ENCODE data around the gene PARM1. TPM values are rescaled to one million over a fixed set of nuclear protein-coding genes. Genes with fewer than 3 reads are reported as not detected.

PARM1 gene
- total and polyA plus RNA-seq, 9 of the 15 experiments (the other 6 are each of a cell fraction or from before 2014, with no cell fraction given), result 0.07 TPM; not detected in 8

DNA sequence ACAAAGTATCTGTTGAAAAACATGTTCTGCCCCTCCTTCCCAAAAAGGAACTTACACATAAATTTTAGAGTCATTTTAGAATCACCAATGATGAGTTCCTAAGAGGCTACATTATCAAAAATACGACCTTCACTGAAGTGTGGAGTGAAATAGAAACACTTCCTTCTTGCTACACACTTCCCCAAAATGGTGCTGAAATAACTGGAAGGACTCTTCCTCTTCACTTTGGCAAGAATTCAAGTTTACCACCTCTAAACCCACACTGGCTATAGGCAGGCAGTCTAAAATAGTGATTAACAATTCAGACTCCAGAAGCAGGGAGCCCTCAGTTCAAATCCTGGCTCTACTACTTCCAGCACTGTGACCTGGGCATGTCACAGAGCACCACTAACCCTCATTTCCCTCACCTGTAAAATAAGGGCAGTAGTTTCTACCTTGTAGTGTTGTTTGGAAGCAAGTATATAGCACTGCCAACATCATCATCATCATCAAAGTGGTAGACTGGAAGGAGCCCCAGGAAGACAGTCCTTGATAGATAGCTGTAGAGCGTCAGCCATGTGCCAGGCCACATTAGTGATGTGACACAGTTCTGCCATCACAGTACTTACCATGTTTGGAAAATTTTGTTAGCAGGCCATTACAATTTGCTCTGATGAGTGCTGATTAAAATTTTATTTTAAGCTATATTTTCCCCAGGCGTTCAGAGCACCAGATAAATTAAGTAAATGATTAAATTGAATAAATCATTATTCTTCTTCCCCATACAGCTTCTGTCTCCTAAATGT lies 103.3 kb downstream of the PARM1 start:
- H3K4me3 ChIP-seq, result no peak overlapping the region
- H3K9me3 ChIP-seq (replicated peaks; ENCODE audit: control insufficient read depth, insufficient read depth, low read depth, low read length), result no peaks in the 10 kb centered on the region
- ChIA-PET POLR2A (no interaction called here), CTCF (ENCODE audit: low intra/inter-chr PET ratio) (no interaction called here)
- H3K27ac ChIP-seq (ENCODE audit: extremely low read depth, low read depth, low read length), result no peak overlapping the region
- intact Hi-C loops (cut with micrococcal nuclease) (no loop called here), in situ Hi-C loops (cut with MboI) (no loop called here)
- no peaks in the 10 kb centered on the region for H4K20me1 ChIP-seq (replicated peaks; ENCODE audit: control insufficient read depth, insufficient read depth, low read length)
- no peak overlapping the region for H3K9ac ChIP-seq (ENCODE audit: insufficient read depth in 1 of 2, low read depth in 2 of 2, low read length in 2 of 2)
- TF ChIP-seq ZNF197 (CRISPR knock-in tag; IDR thresholded peaks at IDR 0.05; ENCODE audit: low read depth) (no peak), NCOA1 (IDR thresholded peaks at IDR 0.05; ENCODE audit: low read depth) (no peak), SPI1 (IDR thresholded peaks at IDR 0.05; ENCODE audit: borderline replicate concordance, low read depth, low read length) (peak; percentile 13; the same call in 1 of the 2 replicates), KDM1A (IDR thresholded peaks at IDR 0.05) (no peak)
- DNase-seq (ENCODE audit: extremely low read depth in 1 of 4, low spot score in 3 of 4), result no peak
- no peaks in the 10 kb centered on the region for H3K79me2 ChIP-seq (ENCODE audit: control insufficient read depth, insufficient read depth, low read length)
- WGBS (ENCODE audit: insufficient coverage, low coverage, missing lambda C conversion rate), result 2% methylated on average over 3 of the region's 3 CpGs
- H3K36me3 ChIP-seq (ENCODE audit: control insufficient read depth, insufficient read depth, low read length), result no peaks in the 10 kb centered on the region
- H3K4me2 ChIP-seq (ENCODE audit: insufficient read depth, low read length), result no peak overlapping the region
- ATAC-seq, result no peak
- H3K4me1 ChIP-seq (replicated peaks in 1 of 2; ENCODE audit: control insufficient read depth in 2 of 2, insufficient read depth in 2 of 2, low read length in 2 of 2), result no peaks in the 10 kb centered on the region
- no peak overlapping the region for H2AFZ ChIP-seq (ENCODE audit: low read depth, low read length)
- no peaks in the 10 kb centered on the region for H3K9me1 ChIP-seq (ENCODE audit: control insufficient read depth, insufficient read depth, low read length)
- no TSS peak for BruUV-seq (replicated peaks)
- FAIRE-seq, result no peak
- H3K27me3 ChIP-seq (ENCODE audit: control insufficient read depth in 2 of 2, insufficient read depth in 2 of 2, low read length in 2 of 2), result peaks cover 3 to 9% of the 10 kb centered on the region in 2 experiments; a peak in 2 of 5 replicates

- no peak overlapping the region for H3K27ac ChIP-seq (ENCODE audit: extremely low read depth, low read depth, low read length)
- no peaks in the 10 kb centered on the region for H3K4me1 ChIP-seq (replicated peaks in 1 of 2; ENCODE audit: control insufficient read depth in 2 of 2, insufficient read depth in 2 of 2, low read length in 2 of 2)
- H4K20me1 ChIP-seq (replicated peaks; ENCODE audit: control insufficient read depth, insufficient read depth, low read length), result no peaks in the 10 kb centered on the region
- intact Hi-C loops (cut with micrococcal nuclease), result no loop called here
- no peak overlapping the region for H3K4me2 ChIP-seq (ENCODE audit: insufficient read depth, low read length)
- H3K27me3 ChIP-seq (ENCODE audit: control insufficient read depth in 2 of 2, insufficient read depth in 2 of 2, low read length in 2 of 2), result peaks cover 3 to 9% of the 10 kb centered on the region in 2 experiments; a peak in 2 of 5 replicates
- H3K9me1 ChIP-seq (ENCODE audit: control insufficient read depth, insufficient read depth, low read length), result no peaks in the 10 kb centered on the region
- no peaks in the 10 kb centered on the region for H3K36me3 ChIP-seq (ENCODE audit: control insufficient read depth, insufficient read depth, low read length)
- ATAC-seq (no peak), FAIRE-seq (no peak), DNase-seq (ENCODE audit: extremely low read depth in 1 of 4, low spot score in 3 of 4) (no peak)
- no peak overlapping the region for H3K4me3 ChIP-seq
- ChIA-PET CTCF (ENCODE audit: low intra/inter-chr PET ratio) (no interaction called here), POLR2A (interaction anchor here (0.8 kb wide), 1 partner anchor 12 kb away, joined by 3 read pairs; no protein-coding TSS in a partner anchor)
- no peaks in the 10 kb centered on the region for H3K79me2 ChIP-seq (ENCODE audit: control insufficient read depth, insufficient read depth, low read length)
- no peak overlapping the region for H2AFZ ChIP-seq (ENCODE audit: low read depth, low read length)
- no peak overlapping the region for H3K9ac ChIP-seq (ENCODE audit: insufficient read depth in 1 of 2, low read depth in 2 of 2, low read length in 2 of 2)
- in situ Hi-C loops (cut with MboI), result no loop called here
- 0% methylated on average over 1 of the region's 1 CpG for WGBS (ENCODE audit: insufficient coverage, low coverage, missing lambda C conversion rate)
- BruUV-seq (replicated peaks), result no TSS peak
- no peaks in the 10 kb centered on the region for H3K9me3 ChIP-seq (replicated peaks; ENCODE audit: control insufficient read depth, insufficient read depth, low read depth, low read length)
- TF ChIP-seq TAL1 (IDR thresholded peaks at IDR 0.05) (no peak), ZNF639 (CRISPR knock-in tag; conservative IDR thresholded peaks at IDR 0.05 in 1 of 2, IDR thresholded peaks at IDR 0.05 in 1 of 2) (no peak), KLF1 (tag; IDR thresholded peaks at IDR 0.05) (no peak), SREBF1 (IDR thresholded peaks at IDR 0.05; ENCODE audit: borderline replicate concordance, low read depth, low read length) (no peak), SIRT6 (IDR thresholded peaks at IDR 0.05; ENCODE audit: low read depth, low read length) (no peak), FOXK2 (conservative IDR thresholded peaks at IDR 0.05 in 1 of 2, IDR thresholded peaks at IDR 0.05 in 1 of 2; ENCODE audit: low read depth in 2 of 2) (no peak), STAG1 (CRISPR knock-in tag; IDR thresholded peaks at IDR 0.05; ENCODE audit: borderline replicate concordance) (no peak), POLR2H (tag; IDR thresholded peaks at IDR 0.05; ENCODE audit: low read depth) (no peak), KDM1A (IDR thresholded peaks at IDR 0.05) (no peak)
Measured at GRCh38 chr4:75037252-75037651, 104.3 kb downstream of the PARM1 start.
